ENCODE data around the gene ARHGAP6.
"Not testable (repeated sequence)": the region's sequence is repeated elsewhere in the genome, so short reads cannot be mapped to it uniquely, and the experiment has no call there.

Gene ARHGAP6

DNA sequence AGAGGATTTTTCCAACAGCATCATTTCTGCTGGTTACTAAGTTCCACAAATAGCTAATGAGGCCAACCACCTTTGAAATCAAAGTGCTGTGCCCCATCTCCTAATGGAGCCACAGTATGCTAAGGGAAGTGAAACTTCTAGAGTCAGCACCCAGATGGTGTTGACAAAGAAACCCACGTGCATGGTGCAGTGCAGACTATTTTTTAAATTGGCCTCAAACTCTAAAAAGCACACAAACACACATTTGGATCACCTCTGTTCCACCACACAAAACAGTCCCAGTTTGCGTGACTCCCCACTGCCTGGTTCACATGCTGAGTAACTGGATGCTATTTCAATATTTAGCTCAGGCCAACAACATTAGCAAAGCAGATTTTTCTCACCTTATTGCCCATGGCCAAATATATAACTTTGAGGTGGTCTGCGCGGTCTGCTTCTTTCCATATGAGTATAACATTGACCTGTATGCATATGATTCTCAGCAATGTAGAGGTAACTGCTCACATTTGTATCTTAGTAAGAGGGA is 302.6 kb downstream of the ARHGAP6 start:
- peak; percentile 15 for DNase-seq (ENCODE audit: extremely low spot score)
- POLR2A ChIA-PET = no interaction called here
- CTCF ChIA-PET = interaction anchor here (0.6 to 1.1 kb wide), 2 partner anchors 8 to 19 kb away, joined by 3 to 7 read pairs; no protein-coding TSS in a partner anchor
- TF ChIP-seq, protein P1, sequence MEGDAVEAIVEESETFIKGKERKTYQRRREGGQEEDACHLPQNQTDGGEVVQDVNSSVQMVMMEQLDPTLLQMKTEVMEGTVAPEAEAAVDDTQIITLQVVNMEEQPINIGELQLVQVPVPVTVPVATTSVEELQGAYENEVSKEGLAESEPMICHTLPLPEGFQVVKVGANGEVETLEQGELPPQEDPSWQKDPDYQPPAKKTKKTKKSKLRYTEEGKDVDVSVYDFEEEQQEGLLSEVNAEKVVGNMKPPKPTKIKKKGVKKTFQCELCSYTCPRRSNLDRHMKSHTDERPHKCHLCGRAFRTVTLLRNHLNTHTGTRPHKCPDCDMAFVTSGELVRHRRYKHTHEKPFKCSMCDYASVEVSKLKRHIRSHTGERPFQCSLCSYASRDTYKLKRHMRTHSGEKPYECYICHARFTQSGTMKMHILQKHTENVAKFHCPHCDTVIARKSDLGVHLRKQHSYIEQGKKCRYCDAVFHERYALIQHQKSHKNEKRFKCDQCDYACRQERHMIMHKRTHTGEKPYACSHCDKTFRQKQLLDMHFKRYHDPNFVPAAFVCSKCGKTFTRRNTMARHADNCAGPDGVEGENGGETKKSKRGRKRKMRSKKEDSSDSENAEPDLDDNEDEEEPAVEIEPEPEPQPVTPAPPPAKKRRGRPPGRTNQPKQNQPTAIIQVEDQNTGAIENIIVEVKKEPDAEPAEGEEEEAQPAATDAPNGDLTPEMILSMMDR (IDR thresholded peaks at IDR 0.05; ENCODE audit: control extremely low read depth, extremely low read depth, low read depth, missing control alignments) = no peak

DNA sequence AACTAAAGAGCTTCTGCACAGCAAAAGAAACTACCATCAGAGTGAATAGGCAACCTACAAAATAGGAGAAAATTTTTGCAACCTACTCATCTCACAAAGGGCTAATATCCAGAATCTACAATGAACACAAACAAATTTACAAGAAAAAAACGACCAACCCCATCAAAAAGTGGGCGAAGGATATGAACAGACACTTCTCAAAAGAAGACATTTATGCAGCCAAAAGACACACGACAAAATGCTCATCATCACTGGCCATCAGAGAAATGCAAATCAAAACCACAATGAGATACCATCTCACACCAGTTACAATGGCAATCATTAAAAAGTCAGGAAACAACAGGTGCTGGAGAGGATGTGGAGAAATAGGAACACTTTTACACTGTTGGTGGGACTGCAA is 304.1 kb downstream of the ARHGAP6 start:
- CTCF ChIA-PET; POLR2A ChIA-PET; DNase-seq (ENCODE audit: extremely low spot score): not testable (repeated sequence)

DNA sequence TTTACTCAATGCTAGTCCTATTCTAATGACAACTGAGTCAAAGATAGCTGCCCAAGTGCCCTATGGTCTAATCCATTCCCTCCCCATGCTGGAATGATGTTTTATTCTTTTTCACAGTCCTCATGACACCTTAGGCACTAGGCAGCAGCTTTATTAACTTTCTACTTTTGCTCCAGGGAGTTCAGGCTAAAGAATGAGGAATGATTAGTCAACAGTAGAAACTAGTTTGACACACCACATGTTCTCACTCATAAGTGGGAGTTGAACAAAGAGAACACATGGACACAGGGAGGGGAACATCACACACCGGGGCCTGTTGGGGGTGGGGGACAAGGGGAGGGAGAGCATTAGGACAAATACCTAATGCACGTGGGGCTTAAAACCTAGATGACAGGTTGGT is 309.8 kb downstream of the ARHGAP6 start:
- CTCF ChIA-PET; DNase-seq (ENCODE audit: extremely low spot score); POLR2A ChIA-PET: not testable (repeated sequence)

DNA sequence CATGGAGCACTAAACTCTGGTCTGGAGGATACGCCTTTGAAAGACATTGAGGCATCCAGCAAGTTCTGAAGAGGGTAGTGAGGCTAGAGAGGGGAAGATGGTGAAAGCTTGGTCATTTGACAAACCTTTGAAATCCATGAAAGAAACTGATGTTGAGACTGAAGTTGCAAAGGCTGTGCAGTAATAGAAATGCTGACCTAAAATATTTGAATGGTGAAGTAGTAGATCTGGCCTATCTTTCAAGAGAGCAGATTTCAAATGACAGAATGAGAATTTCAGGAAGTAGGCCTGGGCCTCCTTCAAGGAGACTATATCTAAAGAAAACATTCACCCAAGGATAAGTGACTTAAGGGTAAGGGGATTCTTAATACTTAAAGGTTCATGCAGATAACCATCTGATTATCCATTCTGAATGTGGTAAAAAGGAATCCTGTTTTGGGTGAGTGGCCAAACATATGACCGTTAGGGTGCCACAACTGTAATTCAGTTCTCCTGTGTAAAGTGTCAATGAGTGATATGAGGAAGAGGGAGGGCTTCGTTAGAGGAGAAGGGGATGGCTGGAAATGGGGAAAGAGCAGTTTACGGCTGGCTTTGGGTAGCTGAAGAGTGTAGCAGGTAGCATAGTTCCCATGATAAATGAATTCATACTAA is 310.3 kb downstream of the ARHGAP6 start:
- no peak for DNase-seq (ENCODE audit: extremely low spot score)
- TF ChIP-seq, protein P1 (IDR thresholded peaks at IDR 0.05; ENCODE audit: control extremely low read depth, extremely low read depth, low read depth, missing control alignments) = no peak
- ChIA-PET POLR2A (no interaction called here), CTCF (no interaction called here)

DNA sequence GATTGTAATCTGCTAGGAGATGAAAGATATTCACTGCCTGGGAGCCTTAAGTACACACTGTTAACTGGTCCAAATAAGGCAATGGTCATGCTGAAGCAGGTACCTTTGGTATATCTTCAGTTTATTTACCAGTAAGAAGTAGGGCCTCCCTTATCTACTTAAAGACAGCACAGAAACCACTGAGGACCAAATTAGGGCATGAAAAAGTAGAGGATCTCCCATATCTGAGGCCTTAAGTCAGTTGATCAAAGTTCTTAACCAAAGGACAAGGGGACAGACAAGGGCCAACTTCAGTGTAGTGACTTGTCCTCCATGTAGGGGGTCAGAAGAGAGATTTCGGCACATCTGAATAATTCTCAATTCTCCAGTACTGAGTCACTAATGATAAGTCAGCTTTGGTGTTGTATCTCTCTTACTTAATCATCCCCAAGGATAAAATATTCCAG is 313.4 kb downstream of the ARHGAP6 start:
- no peak for DNase-seq (ENCODE audit: extremely low spot score)
- ChIA-PET CTCF (no interaction called here), POLR2A (no interaction called here)
- TF ChIP-seq, protein P1 (IDR thresholded peaks at IDR 0.05; ENCODE audit: control extremely low read depth, extremely low read depth, low read depth, missing control alignments) = no peak

DNA sequence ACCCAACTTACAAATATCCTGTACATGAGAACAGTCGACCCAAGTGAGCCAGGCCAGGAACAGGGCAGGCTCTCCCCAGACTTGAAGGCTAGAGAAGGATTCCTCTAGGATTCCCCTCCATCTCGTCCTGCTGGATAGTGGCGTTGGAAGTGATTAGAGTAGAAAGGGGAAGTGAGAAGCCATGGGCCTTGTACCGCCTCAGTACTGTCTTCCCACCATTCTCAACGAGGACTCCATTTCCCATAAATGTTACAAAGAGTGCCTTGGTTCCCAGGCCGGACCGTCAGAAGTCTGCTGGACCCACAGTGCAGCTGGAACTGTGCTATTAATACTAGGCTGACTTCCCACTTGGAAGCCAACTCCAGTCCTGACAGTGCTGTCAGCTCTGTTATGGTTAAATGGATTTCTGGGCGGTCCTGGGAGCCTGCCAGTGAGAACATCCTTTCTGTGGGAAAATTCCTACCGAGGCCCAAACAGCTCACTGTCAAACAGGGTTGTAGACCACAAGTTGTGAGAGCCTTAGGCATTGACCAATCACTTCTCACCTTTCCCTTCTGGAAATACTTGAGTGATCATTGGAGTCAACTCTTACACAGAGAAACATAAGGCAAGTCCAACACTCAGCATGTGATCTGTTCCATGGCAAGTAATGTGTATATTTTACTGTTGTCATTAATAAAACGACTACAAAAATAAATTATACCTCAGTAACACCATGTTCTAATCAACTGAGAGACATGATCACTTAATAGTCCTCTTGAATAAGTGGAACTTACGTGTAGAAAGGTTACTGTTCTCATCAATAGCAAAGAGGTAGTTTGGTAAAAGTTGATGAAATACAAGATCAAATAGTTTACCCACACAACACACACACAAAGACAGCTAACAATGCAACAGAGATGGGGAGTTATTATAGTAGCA is 314.1 kb downstream of the ARHGAP6 start:
- DNase-seq (ENCODE audit: extremely low spot score) = no peak
- ChIA-PET POLR2A (no interaction called here), CTCF (interaction anchor here (1.0 kb wide), 1 partner anchor 29 kb away, joined by 3 read pairs; no protein-coding TSS in a partner anchor)
- TF ChIP-seq, protein P1 (IDR thresholded peaks at IDR 0.05; ENCODE audit: control extremely low read depth, extremely low read depth, low read depth, missing control alignments) = no peak

DNA sequence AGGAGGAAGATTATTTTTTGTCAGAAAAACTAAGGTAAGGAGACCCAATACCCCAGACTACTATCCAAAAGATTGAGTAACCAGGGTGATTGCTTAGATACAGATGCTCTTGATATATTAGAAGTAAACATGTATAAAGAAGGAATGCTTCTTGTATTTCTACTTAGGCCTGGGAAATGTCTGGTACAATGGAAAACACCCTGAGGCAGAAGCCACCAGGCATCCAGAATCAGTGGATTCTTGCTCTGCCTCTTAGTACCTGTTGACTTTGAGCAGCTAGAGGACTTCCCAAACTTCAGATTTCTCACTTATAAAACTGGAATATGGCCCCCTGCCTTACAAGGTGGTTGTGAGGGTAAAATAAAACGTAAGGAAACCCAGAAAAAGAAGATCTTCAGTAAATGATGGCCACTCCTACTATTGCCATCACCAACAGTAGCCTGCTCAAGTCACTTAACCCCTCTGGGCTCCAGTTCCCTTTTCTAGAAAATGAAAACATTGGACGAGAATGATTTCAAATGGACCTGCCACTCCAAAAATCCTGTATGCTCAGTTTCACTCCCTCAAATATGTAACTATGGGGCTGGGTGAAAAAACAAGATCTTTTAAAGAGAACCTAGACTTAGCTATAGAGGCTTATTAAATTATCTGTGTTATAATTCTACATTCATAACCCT is 315.9 kb downstream of the ARHGAP6 start:
- CTCF ChIA-PET = no interaction called here
- POLR2A ChIA-PET = no interaction called here
- no peak for DNase-seq (ENCODE audit: extremely low spot score)
- TF ChIP-seq, protein P1 (IDR thresholded peaks at IDR 0.05; ENCODE audit: control extremely low read depth, extremely low read depth, low read depth, missing control alignments) = no peak

All from GM10248 (cell line).